SJSA1 (cell line): ENCODE measurements around the gene PPM1M. TPM values are rescaled to one million over a fixed set of nuclear protein-coding genes. Genes with fewer than 3 reads are reported as not detected.

ENCODE experiments used
- DNase-seq, 2 experiments: peaks; one replicate each; pipeline ENCODE4 v3.0.0-alpha.2; 2015 to 2020; ENCODE audit warnings: low spot score in 2 of 2, low read depth in 1 of 2
- H3K27ac ChIP-seq: fragments of 250-450 bp; sonication (Bioruptor Pico); 2 replicates; pipeline ENCODE4 v1.5.1; 2020; ENCODE audit warnings: mild to moderate bottlenecking, moderate library complexity
- H3K27me3 ChIP-seq: fragments of 250-450 bp; sonication (Bioruptor Pico); replicated peaks from 2 replicates; pipeline ENCODE4 v1.5.1; 2020; ENCODE audit warnings: mild to moderate bottlenecking, moderate library complexity
- H3K36me3 ChIP-seq: fragments of 250-450 bp; sonication (Bioruptor Pico); 2 replicates; pipeline ENCODE4 v1.5.1; 2020; ENCODE audit warnings: mild to moderate bottlenecking
- H3K4me1 ChIP-seq: fragments of 250-450 bp; sonication (Bioruptor Pico); replicated peaks from 2 replicates; pipeline ENCODE4 v1.6.1; 2021; ENCODE audit warnings: mild to moderate bottlenecking
- H3K4me3 ChIP-seq: fragments of 250-450 bp; sonication (Bioruptor Pico); 2 replicates; pipeline ENCODE4 v1.5.1; 2020; ENCODE audit warnings: mild to moderate bottlenecking
- H3K9me3 ChIP-seq: fragments of 250-450 bp; sonication (Bioruptor Pico); replicated peaks from 2 replicates; pipeline ENCODE4 v1.5.1; 2020; ENCODE audit warnings: mild to moderate bottlenecking
- total RNA-seq: library from RNA; depleted of rRNA; stranded (reverse); fragments of >200 nt; shearing (Covaris generic); gene quantifications from 2 replicates; pipeline ENCODE4 v1.2.3, GENCODE V29; 2014

PPM1M gene
- total RNA-seq, 1 experiment from 2014 or later = 5.5 TPM

- peaks cover 23% of the 10 kb centered on the region for H3K36me3 ChIP-seq
- no peak for DNase-seq
These were observed 45.3 kb downstream of the PPM1M start for GRCh38 chr3:52290596-52291507.

GRCh38 chr3:52291508-52292181 is 46.1 kb downstream of the PPM1M start:
- Histone ChIP-seq H3K4me1 (peaks cover 12% of the 10 kb centered on the region; the same call in 1 of the 2 replicates), H3K27me3 (no peaks in the 10 kb centered on the region), H3K36me3 (peaks cover 23% of the 10 kb centered on the region), H3K4me3 (no peak overlapping the region), H3K27ac (no peak overlapping the region), H3K9me3 (no peaks in the 10 kb centered on the region)
- no peak for DNase-seq

More at GRCh38 chr3:52290596-52291507, 45.3 kb downstream of the PPM1M start:
- no peaks in the 10 kb centered on the region for H3K9me3 ChIP-seq
- H3K27me3 ChIP-seq = no peaks in the 10 kb centered on the region
- H3K4me1 ChIP-seq = peaks cover 12% of the 10 kb centered on the region; the same call in 1 of the 2 replicates
- no peak overlapping the region for H3K27ac ChIP-seq
- H3K4me3 ChIP-seq = no peak overlapping the region

GRCh38 chr3:52292247-52293065 is 46.9 kb downstream of the PPM1M start:
- Histone ChIP-seq H3K4me1 (peaks cover 6% of the 10 kb centered on the region; the same call in 1 of the 2 replicates), H3K27ac (no peak overlapping the region), H3K36me3 (peaks cover 23% of the 10 kb centered on the region), H3K9me3 (no peaks in the 10 kb centered on the region), H3K4me3 (no peak overlapping the region), H3K27me3 (no peaks in the 10 kb centered on the region)
- no peak for DNase-seq

- H3K4me3 ChIP-seq = no peak overlapping the region
- no peak for DNase-seq
- no peaks in the 10 kb centered on the region for H3K9me3 ChIP-seq
- H3K27me3 ChIP-seq = no peaks in the 10 kb centered on the region
- H3K36me3 ChIP-seq = peaks cover 20% of the 10 kb centered on the region
- peaks cover 8% of the 10 kb centered on the region for H3K4me1 ChIP-seq
- no peak overlapping the region for H3K27ac ChIP-seq
These were observed 48.1 kb downstream of the PPM1M start for GRCh38 chr3:52293491-52294319.

GRCh38 chr3:52294320-52295150 is 49.0 kb downstream of the PPM1M start:
- H3K36me3 ChIP-seq = peaks cover 20% of the 10 kb centered on the region
- H3K4me1 ChIP-seq = peaks cover 15% of the 10 kb centered on the region
- H3K4me3 ChIP-seq = no peak overlapping the region
- no peak overlapping the region for H3K27ac ChIP-seq
- no peak for DNase-seq
- no peaks in the 10 kb centered on the region for H3K27me3 ChIP-seq
- H3K9me3 ChIP-seq = no peaks in the 10 kb centered on the region

GRCh38 chr3:52295671-52296208 is 50.2 kb downstream of the PPM1M start:
- Histone ChIP-seq H3K4me1 (peaks cover 27% of the 10 kb centered on the region), H3K4me3 (no peak overlapping the region), H3K27ac (no peak overlapping the region), H3K36me3 (peaks cover 19% of the 10 kb centered on the region), H3K9me3 (no peaks in the 10 kb centered on the region), H3K27me3 (no peaks in the 10 kb centered on the region)
- DNase-seq = no peak

GRCh38 chr3:52297242-52298148 is 51.9 kb downstream of the PPM1M start:
- Histone ChIP-seq H3K9me3 (no peaks in the 10 kb centered on the region), H3K27ac (no peak overlapping the region), H3K36me3 (peaks cover 1% of the 10 kb centered on the region), H3K4me1 (peaks cover 33% of the 10 kb centered on the region), H3K4me3 (no peak overlapping the region), H3K27me3 (no peaks in the 10 kb centered on the region)
- no peak for DNase-seq

- Histone ChIP-seq H3K36me3 (no peaks in the 10 kb centered on the region), H3K27me3 (no peaks in the 10 kb centered on the region), H3K27ac (no peak overlapping the region), H3K4me3 (no peak overlapping the region), H3K9me3 (no peaks in the 10 kb centered on the region), H3K4me1 (peaks cover 33% of the 10 kb centered on the region)
- DNase-seq = no peak
These were observed 52.9 kb downstream of the PPM1M start for GRCh38 chr3:52298149-52299098.

- no peaks in the 10 kb centered on the region for H3K9me3 ChIP-seq
- no peaks in the 10 kb centered on the region for H3K36me3 ChIP-seq
- DNase-seq = no peak
- no peak overlapping the region for H3K27ac ChIP-seq
- peaks cover 33% of the 10 kb centered on the region for H3K4me1 ChIP-seq
- H3K4me3 ChIP-seq = no peak overlapping the region
- no peaks in the 10 kb centered on the region for H3K27me3 ChIP-seq
These were observed 53.8 kb downstream of the PPM1M start for GRCh38 chr3:52299247-52299878.
